Fibroblast of the conjunctiva (primary cell): ENCODE results near the gene TPTE2.
"Not testable (repeated sequence)": the region's sequence is repeated elsewhere in the genome, so short reads cannot be mapped to it uniquely, and the experiment has no call there.

Source experiments
- DNase-seq: peaks from one replicate; pipeline ENCODE4 v3.0.0-alpha.2; 2010; ENCODE audit warnings: low read depth

The TPTE2 gene

DNA sequence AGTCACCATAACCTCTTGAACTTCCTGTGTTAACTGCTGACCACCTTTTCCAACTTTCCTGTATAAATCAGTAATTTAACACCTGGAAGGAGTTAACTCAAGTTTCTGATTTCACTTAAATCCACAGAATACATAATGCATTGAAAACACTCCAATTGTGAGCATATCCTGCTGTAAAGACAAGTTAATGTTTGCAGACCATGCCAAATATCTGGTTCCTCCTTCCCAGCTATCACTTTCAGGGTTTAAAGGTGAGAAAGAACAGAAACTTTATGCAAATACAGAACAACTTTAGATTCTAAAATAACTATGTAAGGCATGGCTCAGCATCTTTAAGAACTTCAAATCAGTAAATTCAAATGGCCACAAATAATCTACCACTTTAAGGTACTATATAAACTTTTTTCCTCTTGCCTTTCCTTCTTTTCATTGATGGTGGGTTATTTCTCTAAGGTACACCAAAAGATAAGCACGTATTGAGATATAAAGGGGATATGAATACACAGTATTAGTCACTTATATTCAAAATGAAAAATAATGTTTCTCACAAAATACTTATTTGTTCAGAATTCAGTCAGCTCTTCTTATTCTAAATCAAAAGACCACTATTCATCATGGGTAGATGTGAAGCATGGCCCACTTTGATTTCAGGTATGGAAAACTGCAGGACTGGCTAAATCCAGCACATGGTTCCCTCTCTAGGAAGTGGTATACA is 6.6 kb upstream of the TPTE2 start:
- no peak for DNase-seq

DNA sequence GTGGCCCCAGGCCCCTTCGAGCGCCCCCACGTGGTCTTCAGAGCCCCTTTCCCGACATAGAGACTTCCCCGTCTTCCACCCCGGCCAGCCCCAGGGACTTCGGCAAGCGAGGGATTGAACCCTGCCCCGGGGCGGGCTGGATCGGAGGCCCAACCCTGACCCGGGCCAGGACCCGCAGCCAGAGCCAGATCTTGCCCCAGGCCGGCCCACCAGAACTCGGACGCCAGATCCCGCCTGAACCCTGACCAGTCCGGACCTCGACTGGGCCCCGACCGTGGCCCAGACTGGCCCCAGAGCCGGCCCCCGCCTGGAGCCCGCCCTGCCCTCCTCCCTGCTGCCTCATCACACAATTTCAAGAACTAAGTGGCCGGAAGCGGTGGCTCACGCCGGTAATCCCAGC is 253 bp upstream of the TPTE2 start:
- DNase-seq: no peak

DNA sequence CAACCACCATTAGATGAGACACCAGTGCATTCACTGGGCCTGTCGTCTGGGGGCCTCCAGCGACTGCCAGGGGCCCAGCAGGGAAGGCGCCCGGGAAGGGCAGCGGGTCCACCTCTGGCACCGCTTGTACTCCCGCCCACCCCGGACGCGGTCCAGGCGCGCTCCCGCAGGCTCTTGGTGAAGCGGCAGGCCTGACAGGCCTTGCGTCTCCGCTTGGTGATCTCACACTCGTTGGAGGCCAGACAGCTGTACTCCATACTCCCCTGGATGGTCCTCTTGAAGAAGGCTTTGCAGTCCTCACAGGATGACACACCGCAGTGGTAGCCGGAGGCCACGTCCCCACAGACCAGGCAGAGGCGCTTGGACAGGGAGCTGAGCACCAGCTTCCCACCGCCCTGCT is 660 bp downstream of the TPTE2 start:
- not testable (repeated sequence) for DNase-seq

DNA sequence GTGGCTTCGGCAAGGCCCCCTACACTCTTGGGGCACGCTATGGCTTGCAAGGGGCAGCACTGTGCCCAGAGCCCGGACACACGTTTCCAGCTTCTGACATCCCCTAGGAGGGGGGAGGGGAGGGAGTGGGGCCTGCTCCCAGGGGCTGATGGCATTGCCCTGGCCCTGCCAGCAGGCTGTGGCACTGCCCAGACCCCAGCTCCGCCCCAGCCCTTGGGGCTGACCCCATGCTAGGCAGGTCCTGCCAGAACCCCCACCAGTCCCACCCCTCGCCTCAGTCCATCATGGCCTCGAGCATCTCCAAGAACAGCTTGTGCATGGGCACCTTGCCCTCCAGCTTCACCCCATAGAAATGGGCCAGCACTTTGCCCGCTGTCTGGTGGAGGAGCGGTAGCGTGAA is 1.6 kb downstream of the TPTE2 start:
- not testable (repeated sequence) for DNase-seq

DNA sequence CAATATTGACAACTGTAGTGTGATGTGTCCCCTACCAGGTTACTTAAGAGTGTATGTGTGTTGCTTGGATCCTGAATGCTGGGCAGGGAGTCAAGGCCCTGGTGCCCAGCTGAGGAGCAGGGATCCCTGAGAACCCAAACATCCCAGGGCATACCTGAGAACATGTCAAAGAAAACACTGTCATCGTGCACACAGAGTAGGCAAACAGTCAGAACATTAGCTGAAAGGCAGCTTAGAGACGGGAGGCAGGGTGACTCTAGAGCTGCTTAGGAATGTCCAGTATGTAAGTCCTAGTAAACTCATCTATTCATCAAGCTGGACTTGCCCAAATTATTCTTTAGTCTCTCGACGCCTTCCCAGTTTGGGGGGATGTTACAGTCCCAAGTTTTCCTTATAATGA is 4.0 kb downstream of the TPTE2 start:
- DNase-seq: not testable (repeated sequence)

DNA sequence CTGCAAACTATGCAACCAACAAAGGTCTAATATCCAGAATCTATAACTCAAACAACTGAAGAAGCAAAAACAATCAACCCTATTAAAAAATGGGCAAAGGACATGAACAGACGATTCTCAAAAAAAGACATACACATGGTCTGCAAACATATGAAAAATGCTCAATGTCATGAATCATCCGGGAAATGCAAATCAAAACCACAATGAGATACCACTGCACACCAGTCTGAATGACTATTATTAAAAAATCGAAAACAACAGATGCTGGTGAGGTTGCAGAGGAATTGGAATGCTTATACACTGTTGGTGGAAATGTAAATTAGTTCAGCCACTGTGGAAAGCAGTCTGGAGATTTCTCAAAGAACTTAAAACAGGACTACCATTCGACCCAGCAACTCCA is 12.1 kb downstream of the TPTE2 start:
- not testable (repeated sequence) for DNase-seq

DNA sequence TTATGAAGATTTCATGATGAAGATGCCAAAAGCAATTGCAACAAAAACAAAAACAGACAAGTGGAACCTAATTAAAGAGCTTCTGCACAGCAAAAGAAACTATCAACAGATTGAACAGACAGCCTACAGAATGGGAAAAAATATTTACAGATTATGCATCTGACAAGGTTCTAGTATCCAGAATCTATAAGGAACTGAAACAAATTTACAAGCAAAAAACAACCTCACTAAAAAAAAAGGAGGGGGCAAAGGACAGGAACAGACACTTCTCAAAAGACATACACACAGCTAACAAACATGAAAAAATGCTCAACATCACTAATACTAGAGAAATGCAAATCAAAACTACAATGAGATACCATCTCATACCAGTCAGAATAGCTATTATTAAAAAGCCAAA is 35.7 kb downstream of the TPTE2 start:
- not testable (repeated sequence) for DNase-seq

DNA sequence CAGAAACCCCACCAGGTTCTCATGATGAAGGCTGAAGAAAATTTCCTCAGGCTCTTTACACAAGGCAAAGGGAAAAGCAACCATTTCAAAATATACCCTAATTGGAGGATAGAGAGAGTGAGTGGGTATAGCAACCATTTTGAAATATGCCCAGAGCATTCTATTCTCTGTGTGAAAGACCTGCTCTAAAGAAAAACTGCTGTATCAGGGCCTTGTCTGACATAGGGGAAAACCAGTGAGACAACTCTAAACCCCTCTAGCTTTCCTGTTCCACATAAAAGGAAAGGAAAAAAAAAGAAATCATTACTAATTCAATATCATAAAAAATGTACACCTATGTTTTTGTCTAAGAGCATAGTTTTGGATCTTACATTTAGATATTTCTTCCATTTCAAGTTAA is 42.3 kb downstream of the TPTE2 start:
- DNase-seq: no peak

DNA sequence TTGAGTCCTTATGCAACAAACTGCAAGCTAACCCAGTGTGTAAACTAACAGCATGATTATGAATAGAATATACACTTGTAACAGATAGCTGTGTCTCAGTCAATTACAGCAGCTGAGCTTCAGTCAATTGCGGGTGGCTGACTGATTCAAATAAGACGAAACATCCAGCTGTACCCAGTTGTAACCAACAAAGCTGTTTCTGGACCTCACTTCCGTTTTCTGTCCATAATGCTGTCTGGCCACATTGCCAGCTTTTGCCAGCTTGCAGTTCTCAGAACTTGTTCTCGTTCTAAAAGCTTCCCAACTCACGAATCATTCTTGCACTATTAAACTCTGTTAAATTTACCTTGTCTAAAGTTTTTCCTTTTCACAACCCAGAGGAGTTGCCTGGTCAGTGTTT is 53.7 kb downstream of the TPTE2 start:
- not testable (repeated sequence) for DNase-seq

DNA sequence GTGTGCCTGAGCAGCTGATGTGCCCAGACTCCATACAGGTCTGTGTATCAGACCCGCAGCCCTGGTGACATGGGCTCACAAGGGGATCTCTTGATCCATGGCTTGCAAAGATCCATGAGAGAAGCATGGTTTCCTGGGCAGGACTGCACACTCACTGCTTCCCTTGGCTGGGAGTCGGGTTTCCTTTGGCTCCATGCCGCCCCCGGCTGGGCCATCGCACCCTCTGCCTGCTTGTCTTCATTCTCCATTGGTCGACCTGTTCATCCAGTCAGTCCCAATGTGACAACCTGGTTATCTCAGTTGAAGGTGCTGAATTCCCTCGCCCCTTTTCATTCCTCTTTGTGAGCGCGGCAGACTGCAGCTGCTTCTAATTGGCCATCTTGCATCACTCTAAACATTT is 101.2 kb downstream of the TPTE2 start:
- not testable (repeated sequence) for DNase-seq

DNA sequence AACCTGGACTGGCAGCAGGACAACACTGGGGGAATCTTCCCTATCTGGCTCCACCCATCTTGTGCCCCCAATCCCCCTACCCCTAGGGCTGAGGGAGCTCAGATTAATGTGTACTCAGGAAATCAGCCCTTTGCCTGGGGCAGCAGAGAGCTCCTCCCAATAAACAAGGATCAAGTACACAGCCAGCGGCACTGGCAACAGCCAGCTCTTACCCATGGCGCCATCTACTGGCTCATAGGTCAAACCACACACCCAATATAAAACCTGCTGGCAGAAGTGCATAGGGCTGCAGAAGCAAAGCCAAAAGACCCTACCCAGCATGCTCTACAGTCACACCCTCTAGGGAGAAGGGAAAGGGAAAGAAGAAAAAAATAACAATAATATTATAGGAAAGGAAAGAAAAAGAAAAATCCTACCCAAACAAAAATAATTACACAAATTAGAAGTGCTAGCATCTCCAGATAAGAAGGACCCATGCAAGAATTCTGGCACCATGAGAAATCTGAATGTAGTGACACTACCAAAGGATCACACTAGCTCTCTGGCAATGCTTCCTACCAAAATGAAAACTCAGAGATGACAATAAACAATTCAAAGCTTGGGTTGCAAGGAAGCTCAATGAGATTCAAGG is 122.2 kb downstream of the TPTE2 start:
- not testable (repeated sequence) for DNase-seq

DNA sequence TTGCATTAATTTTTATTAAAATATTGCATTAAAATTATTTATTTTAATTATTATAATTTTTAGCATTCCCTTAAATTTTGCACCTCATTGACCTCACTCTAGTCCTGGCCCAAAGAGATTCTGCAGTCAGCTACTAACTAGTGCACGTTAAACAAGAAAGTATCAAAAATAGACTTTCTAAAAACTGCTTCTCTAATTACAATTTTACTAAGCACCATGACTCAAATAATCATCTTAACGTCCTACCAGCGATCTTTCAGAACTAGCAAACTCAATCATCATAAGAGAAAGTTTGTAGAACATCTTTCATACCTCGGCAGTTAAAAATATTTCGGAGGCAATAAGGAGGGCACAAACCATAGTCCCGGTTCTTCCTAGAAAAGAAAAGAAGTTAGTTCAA is 123.6 kb downstream of the TPTE2 start:
- not testable (repeated sequence) for DNase-seq

DNA sequence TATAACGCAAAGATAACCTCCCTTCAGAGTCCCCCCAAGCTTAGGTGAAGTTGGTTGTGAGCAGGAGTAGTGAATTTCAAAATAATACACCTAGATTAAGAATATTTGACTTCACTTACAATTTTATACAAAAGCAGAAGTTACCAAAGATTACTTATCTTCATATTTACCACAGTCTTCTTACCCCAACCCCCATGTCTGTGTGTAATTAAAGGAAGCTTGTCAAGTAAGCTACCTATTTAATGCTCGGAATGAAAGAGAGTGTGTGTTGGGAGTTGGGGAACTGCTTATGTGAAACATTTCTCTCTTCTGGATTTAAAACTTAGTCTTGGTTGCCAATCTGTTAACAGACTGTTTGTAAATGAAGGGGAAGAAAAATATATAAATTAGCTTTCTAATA is 139.1 kb downstream of the TPTE2 start:
- DNase-seq: not testable (repeated sequence)

DNA sequence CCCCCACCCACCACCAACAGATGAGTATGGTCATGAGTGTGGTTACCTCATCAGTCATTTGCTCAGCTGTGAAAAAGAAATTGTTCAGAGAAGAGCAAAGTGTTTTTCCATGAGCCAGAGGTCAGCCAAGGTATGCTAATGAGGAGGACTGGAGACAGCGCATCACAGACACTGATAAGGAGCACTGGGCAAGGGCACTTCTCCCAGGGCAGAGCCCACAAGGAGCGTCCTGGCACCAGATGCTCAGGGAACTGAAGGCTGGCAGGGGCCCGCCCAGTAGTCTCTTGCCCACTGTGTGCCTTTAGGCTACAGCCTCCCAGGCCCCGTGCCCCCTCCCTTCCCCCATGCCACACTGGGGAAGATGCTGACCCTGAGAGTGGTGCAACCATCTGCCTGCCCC is 148.8 kb downstream of the TPTE2 start:
- not testable (repeated sequence) for DNase-seq

DNA sequence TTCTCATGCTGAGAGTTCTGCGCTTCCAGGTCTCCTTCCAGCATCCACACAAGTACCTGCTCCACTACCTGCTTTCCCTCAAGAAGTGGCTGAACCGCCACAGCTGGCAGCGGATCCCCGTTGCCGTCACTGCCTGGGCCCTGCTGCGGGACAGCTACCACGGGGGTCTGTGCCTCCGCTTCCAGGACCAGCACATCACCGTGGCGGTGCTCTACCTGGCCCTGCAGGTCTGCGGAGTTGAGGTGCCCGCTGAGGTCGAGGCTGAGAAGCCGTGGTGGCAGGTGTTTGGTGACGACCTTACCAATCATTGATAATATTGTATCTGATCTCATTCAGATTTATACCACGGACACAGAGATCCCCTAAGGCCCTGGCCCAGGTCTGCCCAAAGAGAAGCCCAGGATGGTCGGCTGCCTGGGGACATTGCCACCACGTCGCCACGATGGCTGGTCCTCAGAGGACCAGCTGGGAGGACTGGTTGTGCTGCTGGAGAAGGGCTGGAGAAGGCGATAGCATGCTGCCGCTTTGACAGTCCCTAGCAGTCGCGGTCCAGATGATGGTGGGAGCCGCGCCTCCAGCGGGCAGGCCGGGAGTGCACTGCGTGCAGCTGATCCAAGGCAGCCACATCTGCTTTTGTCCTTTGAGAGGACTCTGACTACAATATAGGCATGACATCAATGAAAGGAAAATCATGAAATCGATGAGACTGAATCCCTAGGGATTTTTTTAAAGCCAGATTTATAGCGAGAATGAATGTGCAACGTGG is 178.4 kb downstream of the TPTE2 start:
- DNase-seq: not testable (repeated sequence)

DNA sequence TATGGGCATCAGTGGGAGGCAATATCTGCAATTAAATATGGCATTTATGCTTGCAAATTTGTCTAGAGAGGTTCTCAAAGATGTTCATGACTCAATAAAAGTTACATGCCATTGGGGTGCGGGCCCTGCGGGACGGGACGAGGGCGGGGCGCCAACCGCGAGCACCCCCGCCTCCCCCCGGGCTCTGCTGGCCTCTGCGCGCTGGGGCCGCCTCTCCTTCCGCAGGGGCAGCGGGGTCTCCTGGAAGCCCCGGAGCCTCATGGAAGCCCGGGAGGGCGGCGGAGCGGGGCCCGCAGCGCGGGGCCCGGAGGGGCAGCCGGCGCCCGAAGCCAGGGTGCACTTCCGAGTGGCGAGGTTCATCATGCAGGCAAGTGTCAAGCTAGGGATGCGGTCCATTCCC is 179.2 kb downstream of the TPTE2 start:
- no peak for DNase-seq
